ENCODE measurements around the gene LTC4S. TPM values are rescaled to one million over a fixed set of nuclear protein-coding genes. Genes with fewer than 3 reads are reported as not detected.
A peak's percentile ranks its signal among the peaks of the same experiment; 100 is the strongest.

The LTC4S gene
- polyA plus RNA-seq, 1 experiment, result 0.88 TPM

DNA sequence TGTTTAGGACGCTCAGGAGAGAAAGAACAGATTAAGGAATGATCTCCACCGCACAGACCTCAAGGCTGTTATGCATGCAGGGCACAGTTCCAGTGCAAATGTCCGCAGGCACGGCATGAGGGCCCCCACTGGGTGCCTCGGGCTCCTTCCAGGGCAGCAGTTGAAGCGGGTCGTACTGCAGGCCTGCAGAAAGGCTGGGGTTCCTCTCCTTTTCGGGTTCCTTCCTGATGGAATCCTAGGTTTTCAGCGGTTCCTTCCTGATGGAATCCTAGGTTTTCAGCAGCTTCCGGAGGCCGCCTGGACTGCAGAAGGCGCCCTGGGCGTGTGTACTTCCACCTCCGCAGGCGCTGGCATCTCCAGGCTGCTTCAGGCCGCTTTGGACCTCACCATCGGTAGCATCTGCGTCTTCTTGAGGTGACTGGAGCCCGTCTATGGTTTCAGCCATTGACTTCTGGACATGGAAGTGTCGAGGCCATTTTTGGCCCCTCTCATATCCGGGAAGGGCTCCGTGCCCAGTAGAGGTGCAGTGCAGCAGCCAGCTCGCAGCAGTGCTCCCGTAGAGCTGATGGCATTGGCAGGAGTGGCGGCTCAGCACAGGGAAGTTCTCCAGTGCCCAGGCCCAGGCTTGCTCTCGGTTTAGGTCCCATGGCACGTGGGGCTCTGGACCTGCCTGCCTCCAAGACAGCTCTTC is 18.5 kb downstream of the LTC4S start:
- no peaks in the 10 kb centered on the region for H3K27me3 ChIP-seq (ENCODE audit: control insufficient read depth, insufficient read depth, low read length)
- CTCF ChIA-PET, result interaction anchor here (1.6 kb wide), 1 partner anchor 49 kb away, joined by 5 read pairs; no protein-coding TSS in a partner anchor
- no peak for DNase-seq (ENCODE audit: low read depth)
- TF ChIP-seq, protein P1, sequence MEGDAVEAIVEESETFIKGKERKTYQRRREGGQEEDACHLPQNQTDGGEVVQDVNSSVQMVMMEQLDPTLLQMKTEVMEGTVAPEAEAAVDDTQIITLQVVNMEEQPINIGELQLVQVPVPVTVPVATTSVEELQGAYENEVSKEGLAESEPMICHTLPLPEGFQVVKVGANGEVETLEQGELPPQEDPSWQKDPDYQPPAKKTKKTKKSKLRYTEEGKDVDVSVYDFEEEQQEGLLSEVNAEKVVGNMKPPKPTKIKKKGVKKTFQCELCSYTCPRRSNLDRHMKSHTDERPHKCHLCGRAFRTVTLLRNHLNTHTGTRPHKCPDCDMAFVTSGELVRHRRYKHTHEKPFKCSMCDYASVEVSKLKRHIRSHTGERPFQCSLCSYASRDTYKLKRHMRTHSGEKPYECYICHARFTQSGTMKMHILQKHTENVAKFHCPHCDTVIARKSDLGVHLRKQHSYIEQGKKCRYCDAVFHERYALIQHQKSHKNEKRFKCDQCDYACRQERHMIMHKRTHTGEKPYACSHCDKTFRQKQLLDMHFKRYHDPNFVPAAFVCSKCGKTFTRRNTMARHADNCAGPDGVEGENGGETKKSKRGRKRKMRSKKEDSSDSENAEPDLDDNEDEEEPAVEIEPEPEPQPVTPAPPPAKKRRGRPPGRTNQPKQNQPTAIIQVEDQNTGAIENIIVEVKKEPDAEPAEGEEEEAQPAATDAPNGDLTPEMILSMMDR (IDR thresholded peaks at IDR 0.05; ENCODE audit: insufficient read depth, low read depth, low read length), result no peak
- POLR2A ChIA-PET, result no interaction called here
- H3K36me3 ChIP-seq (ENCODE audit: control insufficient read depth, insufficient read depth, low read length), result peaks cover 5% of the 10 kb centered on the region; the same call in 1 of the 2 replicates
- H3K4me3 ChIP-seq (ENCODE audit: low read depth, low read length), result no peak overlapping the region

DNA sequence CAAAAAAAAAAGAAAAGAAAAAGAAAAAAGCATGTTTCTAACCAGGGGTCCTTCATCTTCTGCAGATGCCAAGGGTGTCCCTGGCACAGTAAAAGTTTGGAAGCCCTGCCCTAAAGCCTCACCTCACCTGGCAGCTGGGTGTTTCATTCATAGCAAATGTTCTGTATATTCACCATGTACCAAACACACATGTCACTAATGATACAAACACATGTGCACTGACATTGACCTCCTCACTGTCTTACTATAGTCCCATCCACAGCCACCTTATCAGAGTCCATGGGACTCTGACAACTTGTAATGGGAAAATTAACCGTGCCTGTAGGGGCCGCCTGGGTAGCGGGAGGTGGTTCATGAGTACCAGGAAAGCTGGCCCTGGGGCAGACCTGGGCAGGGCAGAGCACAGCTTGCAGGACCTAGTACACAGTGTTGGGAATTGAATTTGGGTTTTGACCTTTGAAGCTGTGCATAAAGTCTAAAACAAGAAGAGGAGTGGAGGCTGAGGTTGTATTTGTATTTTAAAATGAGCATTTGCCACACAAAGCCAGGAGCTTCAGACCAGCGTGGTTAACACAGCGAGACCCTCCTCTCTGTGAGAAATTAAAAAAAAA is 19.3 kb downstream of the LTC4S start:
- TF ChIP-seq, protein P1 (IDR thresholded peaks at IDR 0.05; ENCODE audit: insufficient read depth, low read depth, low read length), result no peak
- H3K36me3 ChIP-seq (ENCODE audit: control insufficient read depth, insufficient read depth, low read length), result peaks cover 5% of the 10 kb centered on the region; the same call in 1 of the 2 replicates
- CTCF ChIA-PET, result interaction anchor here (0.9 kb wide), 1 partner anchor 11 kb away, joined by 3 read pairs; no protein-coding TSS in a partner anchor
- POLR2A ChIA-PET, result no interaction called here
- H3K4me3 ChIP-seq (ENCODE audit: low read depth, low read length), result no peak overlapping the region
- no peak for DNase-seq (ENCODE audit: low read depth)
- H3K27me3 ChIP-seq (ENCODE audit: control insufficient read depth, insufficient read depth, low read length), result no peaks in the 10 kb centered on the region

DNA sequence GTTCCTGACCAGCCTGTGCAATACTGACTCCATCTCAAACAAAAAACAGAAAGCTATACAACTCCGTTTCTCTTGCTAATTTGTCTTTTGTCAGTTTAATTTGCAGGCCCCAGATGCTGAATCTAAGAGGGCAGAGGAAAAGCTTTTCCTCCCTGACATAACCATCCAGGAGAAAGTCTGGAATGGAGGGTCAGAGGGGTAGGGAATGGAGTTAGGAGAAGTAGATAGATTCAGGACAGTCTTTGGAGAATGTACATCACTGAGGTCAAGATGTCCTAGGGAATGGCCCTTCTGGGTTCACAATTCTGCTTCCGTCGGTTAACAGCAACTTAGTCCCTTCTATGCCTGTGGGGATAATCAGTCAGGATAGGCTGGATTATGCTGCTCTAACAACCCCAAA is 20.3 kb downstream of the LTC4S start:
- DNase-seq (ENCODE audit: low read depth), result no peak

DNA sequence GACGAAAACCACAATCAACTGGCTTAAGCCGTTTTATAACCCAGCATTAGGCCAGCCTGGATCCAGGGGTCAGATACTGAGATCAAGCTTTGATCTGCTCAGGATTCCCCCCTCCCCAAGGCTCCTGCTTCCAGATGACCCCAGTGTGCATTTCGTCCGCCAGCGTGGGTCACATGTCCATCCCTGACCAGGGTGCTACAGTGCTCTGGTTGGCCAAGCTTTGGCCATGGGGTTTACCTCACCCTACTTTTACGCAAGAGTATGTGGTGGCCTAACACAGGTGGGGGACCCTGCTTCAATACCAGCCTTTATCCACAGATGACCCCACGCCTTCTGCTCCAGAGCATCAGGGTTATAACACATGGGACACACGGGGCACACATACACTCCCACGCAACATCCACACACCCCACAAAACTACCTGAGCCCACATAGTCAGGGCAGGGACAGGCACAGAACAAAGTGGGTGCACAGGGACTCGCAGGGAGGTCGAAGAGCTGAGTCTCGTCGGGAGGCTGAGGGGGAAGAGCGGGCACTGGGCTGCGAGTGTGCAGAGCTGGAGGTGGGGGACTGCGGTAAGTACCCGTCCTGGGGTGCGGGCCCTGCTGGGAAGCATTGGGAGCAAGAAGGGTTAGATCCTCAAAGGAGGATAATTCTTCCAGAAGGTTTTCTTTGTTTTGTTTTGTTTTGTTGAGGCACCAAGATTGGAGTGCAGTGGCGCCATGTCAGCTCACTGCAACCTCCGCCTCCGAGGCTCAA is 21.9 kb downstream of the LTC4S start:
- CTCF ChIA-PET, result no interaction called here
- DNase-seq (ENCODE audit: low read depth), result no peak
- no peaks in the 10 kb centered on the region for H3K27me3 ChIP-seq (ENCODE audit: control insufficient read depth, insufficient read depth, low read length)
- TF ChIP-seq, protein P1 (IDR thresholded peaks at IDR 0.05; ENCODE audit: insufficient read depth, low read depth, low read length), result no peak
- POLR2A ChIA-PET, result no interaction called here
- no peak overlapping the region for H3K4me3 ChIP-seq (ENCODE audit: low read depth, low read length)
- peaks cover 5% of the 10 kb centered on the region; the same call in 1 of the 2 replicates for H3K36me3 ChIP-seq (ENCODE audit: control insufficient read depth, insufficient read depth, low read length)

More for the DNA sequence above, 20.3 kb downstream of the LTC4S start:
- Histone ChIP-seq H3K36me3 (ENCODE audit: control insufficient read depth, insufficient read depth, low read length) (peaks cover 5% of the 10 kb centered on the region; the same call in 1 of the 2 replicates), H3K4me3 (ENCODE audit: low read depth, low read length) (no peak overlapping the region), H3K27me3 (ENCODE audit: control insufficient read depth, insufficient read depth, low read length) (no peaks in the 10 kb centered on the region)
- TF ChIP-seq, protein P1 (IDR thresholded peaks at IDR 0.05; ENCODE audit: insufficient read depth, low read depth, low read length), result no peak
- CTCF ChIA-PET, result interaction anchor here (0.9 kb wide), 1 partner anchor 12 kb away, joined by 3 read pairs; no protein-coding TSS in a partner anchor
- POLR2A ChIA-PET, result no interaction called here

DNA sequence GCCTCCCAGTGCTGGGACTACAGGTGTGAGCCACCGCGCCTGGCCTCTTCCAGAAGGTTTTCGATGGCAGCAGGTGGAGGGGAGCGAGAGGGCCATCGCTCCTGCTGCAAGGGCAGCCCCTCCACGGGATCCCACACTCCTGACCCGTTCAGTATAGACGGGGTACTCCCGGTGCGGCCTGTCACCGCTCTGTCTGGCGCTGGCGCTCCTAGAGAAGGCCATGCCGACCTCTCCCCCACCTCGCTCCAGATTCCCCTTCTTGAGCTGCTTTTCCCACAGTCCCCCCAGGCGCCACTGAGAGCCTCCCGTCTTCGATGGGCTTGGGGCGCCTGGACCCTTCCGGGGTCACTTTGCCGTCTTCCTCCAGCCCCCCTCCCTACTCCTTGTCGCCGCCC is 22.6 kb downstream of the LTC4S start:
- Histone ChIP-seq H3K4me3 (ENCODE audit: low read depth, low read length) (peak overlapping the region; percentile 38), H3K36me3 (ENCODE audit: control insufficient read depth, insufficient read depth, low read length) (peaks cover 4% of the 10 kb centered on the region; the same call in 1 of the 2 replicates), H3K27me3 (ENCODE audit: control insufficient read depth, insufficient read depth, low read length) (no peaks in the 10 kb centered on the region)
- POLR2A ChIA-PET, result no interaction called here
- CTCF ChIA-PET, result no interaction called here
- no peak for DNase-seq (ENCODE audit: low read depth)
- TF ChIP-seq, protein P1 (IDR thresholded peaks at IDR 0.05; ENCODE audit: insufficient read depth, low read depth, low read length), result no peak
